ENCODE measurements around the gene PKNOX1. TPM values are rescaled to one million over a fixed set of nuclear protein-coding genes. Genes with fewer than 3 reads are reported as not detected.
A peak's percentile ranks its signal among the peaks of the same experiment; 100 is the strongest.

PKNOX1 gene
- total RNA-seq, 1 experiment from 2014 or later, result 43.4 TPM

DNA sequence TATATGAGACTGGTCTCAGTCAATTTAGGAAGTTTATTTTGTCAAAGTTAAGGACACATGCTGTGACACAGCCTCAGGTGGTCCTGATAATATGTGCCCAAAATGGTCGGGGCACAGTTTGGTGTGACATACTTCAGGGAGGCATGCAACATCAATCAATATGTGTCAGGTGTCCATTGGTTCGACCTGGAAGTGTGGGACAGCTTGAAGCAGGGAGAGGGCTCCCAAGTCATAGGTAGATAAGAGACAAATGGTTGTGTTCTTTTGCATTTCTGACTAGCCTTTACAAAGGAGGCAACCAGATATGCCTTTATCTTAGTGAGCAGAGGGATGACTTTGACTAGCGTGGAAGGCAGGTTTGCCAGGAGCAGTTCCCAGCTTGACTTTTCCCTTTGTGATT is 44.4 kb upstream of the PKNOX1 start:
- Histone ChIP-seq H3K18ac (ENCODE audit: insufficient read length, low read depth, low read length) (no peak overlapping the region), H3K23ac (ENCODE audit: insufficient read length, low read depth, low read length) (no peak overlapping the region), H2BK20ac (ENCODE audit: low read depth, low read length, poor library complexity, severe bottlenecking) (no peak overlapping the region), H3T11ph (ENCODE audit: low read length) (no peak overlapping the region), H3K9ac (ENCODE audit: extremely low read depth, insufficient read length, low read length) (no peak overlapping the region), H4K5ac (ENCODE audit: insufficient read length, low read depth, low read length) (no peak overlapping the region), H3K14ac (ENCODE audit: insufficient read depth, low read length) (no peak overlapping the region), H3K27ac (ENCODE audit: insufficient read length, low read depth, low read length) (no peak overlapping the region), H3K56ac (ENCODE audit: insufficient read length, low read depth, low read length) (no peak overlapping the region), H3K4me1 (ENCODE audit: insufficient read depth, low read length) (peaks cover 2% of the 10 kb centered on the region; the same call in 1 of the 2 replicates), H3K79me2 (ENCODE audit: insufficient read depth, low read length) (no peaks in the 10 kb centered on the region; the same call in 1 of the 2 replicates), H2BK5ac (ENCODE audit: insufficient read length, low read length) (no peak overlapping the region), H3K4me2 (ENCODE audit: insufficient read depth, insufficient read length, low read length) (no peak overlapping the region), H3K79me1 (ENCODE audit: insufficient read depth, low read depth, low read length, poor library complexity, severe bottlenecking) (no peaks in the 10 kb centered on the region), H2AK5ac (ENCODE audit: insufficient read length, low read length) (no peak overlapping the region), H2BK120ac (ENCODE audit: low read depth, low read length, poor library complexity, severe bottlenecking) (no peak overlapping the region), H2BK12ac (ENCODE audit: insufficient read length, low read depth, low read length) (no peak overlapping the region), H2BK15ac (ENCODE audit: low read depth, low read length) (no peak overlapping the region), H3K9me3 (ENCODE audit: control insufficient read depth, low read depth, low read length) (no peaks in the 10 kb centered on the region), H2AFZ (ENCODE audit: low read length) (no peak overlapping the region), H3K4ac (ENCODE audit: low read depth, low read length) (no peak overlapping the region), H4K8ac (replicated peaks; ENCODE audit: insufficient read length, low read depth, low read length) (no peak overlapping the region), H3K27me3 (ENCODE audit: insufficient read depth, low read length) (no peaks in the 10 kb centered on the region), H4K91ac (ENCODE audit: insufficient read length, low read depth, low read length) (no peak overlapping the region), H4K20me1 (ENCODE audit: control insufficient read depth, insufficient read depth, insufficient read length) (no peaks in the 10 kb centered on the region), H3K23me2 (ENCODE audit: insufficient read length, low read depth, low read length, poor library complexity, severe bottlenecking) (no peaks in the 10 kb centered on the region)
- H3K27ac Mint-ChIP-seq, result peak overlapping the region; percentile 10 to 75 (median 29); a peak in 3 of 7 replicates
- no peak for DNase-seq
- WGBS (ENCODE audit: extremely low coverage, insufficient read length, low lambda C conversion rate), result no CpG with 5 or more reads among the region's 3 CpGs
- no peak overlapping the region; a peak in 1 of 5 replicates for H3K4me3 Mint-ChIP-seq
- no peaks in the 10 kb centered on the region for H3K9me3 Mint-ChIP-seq
- peaks cover 1% of the 10 kb centered on the region; the same call in 1 of the 2 replicates for H3K27me3 Mint-ChIP-seq (ENCODE audit: low read depth)
- H3K4me1 Mint-ChIP-seq, result peaks cover 44 to 50% of the 10 kb centered on the region in 2 experiments
- TF ChIP-seq, protein P1, sequence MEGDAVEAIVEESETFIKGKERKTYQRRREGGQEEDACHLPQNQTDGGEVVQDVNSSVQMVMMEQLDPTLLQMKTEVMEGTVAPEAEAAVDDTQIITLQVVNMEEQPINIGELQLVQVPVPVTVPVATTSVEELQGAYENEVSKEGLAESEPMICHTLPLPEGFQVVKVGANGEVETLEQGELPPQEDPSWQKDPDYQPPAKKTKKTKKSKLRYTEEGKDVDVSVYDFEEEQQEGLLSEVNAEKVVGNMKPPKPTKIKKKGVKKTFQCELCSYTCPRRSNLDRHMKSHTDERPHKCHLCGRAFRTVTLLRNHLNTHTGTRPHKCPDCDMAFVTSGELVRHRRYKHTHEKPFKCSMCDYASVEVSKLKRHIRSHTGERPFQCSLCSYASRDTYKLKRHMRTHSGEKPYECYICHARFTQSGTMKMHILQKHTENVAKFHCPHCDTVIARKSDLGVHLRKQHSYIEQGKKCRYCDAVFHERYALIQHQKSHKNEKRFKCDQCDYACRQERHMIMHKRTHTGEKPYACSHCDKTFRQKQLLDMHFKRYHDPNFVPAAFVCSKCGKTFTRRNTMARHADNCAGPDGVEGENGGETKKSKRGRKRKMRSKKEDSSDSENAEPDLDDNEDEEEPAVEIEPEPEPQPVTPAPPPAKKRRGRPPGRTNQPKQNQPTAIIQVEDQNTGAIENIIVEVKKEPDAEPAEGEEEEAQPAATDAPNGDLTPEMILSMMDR (conservative IDR thresholded peaks at IDR 0.05), result no peak
- peaks cover 5 to 7% (median 7%) of the 10 kb centered on the region in 3 experiments; a peak in 3 of 7 replicates for H3K36me3 Mint-ChIP-seq (ENCODE audit: insufficient read depth in 1 of 3, low read depth in 3 of 3)

All from H9 (cell line).